GM10248 (cell line): ENCODE measurements around the gene PHLDB3.

ENCODE experiments used
- CTCF ChIA-PET: fragments of 300-600 bp; sonication (Branson Sonifier 250); formaldehyde crosslinking; extraction: SDS; loops from one replicate; lab custom pipeline; 2021; ENCODE audit warnings: antibody characterized with exemption; lab: Yijun Ruan, JAX
- POLR2A ChIA-PET: fragments of 350-650 bp; sonication (Branson Sonifier 250); formaldehyde crosslinking; extraction: SDS; loops from one replicate; lab custom pipeline; 2020; ENCODE audit warnings: antibody characterized with exemption; lab: Yijun Ruan, JAX
- DNase-seq: peaks from one replicate; pipeline ENCODE4 v3.0.0; 2012; ENCODE audit errors: extremely low spot score
- TF ChIP-seq, protein P1 (sequence below): IDR thresholded peaks from 2 replicates; pipeline ENCODE4 v1.5.1; 2012; ENCODE audit warnings: mild to moderate bottlenecking, low read depth; ENCODE audit errors: extremely low read depth, missing control alignments, control extremely low read depth

Gene PHLDB3

DNA sequence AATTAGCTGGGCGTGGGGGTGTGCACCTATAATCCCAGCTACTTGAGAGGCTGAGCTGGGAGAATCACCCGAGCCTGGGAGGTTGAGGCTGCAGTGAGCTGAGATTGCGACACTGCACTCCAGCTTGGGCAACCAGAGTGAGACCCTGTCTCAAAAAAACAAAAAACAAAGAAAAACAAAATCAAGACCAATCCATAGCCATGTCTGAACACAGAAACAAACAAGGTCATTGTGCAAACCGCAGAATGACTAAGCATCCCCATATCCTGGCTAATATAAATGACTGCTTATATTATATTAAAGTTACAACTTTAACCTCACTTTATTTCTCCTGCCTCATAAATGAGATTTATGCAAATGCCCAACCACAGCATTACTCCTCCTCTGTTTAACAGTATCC lies 36.8 kb downstream of the PHLDB3 start:
- ChIA-PET CTCF (interaction anchor here (0.8 to 1.3 kb wide), 3 partner anchors 52 to 57 kb away, joined by 3 read pairs; no protein-coding TSS in a partner anchor), POLR2A (no interaction called here)
- TF ChIP-seq, protein P1, sequence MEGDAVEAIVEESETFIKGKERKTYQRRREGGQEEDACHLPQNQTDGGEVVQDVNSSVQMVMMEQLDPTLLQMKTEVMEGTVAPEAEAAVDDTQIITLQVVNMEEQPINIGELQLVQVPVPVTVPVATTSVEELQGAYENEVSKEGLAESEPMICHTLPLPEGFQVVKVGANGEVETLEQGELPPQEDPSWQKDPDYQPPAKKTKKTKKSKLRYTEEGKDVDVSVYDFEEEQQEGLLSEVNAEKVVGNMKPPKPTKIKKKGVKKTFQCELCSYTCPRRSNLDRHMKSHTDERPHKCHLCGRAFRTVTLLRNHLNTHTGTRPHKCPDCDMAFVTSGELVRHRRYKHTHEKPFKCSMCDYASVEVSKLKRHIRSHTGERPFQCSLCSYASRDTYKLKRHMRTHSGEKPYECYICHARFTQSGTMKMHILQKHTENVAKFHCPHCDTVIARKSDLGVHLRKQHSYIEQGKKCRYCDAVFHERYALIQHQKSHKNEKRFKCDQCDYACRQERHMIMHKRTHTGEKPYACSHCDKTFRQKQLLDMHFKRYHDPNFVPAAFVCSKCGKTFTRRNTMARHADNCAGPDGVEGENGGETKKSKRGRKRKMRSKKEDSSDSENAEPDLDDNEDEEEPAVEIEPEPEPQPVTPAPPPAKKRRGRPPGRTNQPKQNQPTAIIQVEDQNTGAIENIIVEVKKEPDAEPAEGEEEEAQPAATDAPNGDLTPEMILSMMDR = no peak
- DNase-seq = no peak

DNA sequence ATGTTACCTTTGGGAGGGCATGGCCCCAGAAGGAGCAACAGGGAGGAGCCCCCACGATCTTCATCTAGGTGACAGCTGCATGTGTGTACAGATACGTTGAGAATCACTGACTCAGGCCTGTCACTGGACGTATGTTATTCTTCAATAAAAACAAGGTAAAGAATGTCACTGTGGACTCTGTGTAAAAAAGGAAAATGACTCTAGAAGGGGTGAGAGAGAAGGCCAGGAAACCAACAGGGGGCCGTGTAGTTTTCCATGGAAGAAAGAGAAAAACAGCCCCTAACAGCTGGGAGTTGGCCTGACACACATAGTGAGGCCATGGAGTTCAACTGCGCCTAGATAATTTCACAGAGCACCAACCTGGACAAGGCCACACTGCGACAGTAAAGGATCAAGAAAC lies 37.3 kb downstream of the PHLDB3 start:
- CTCF ChIA-PET = interaction anchor here (0.8 to 1.3 kb wide), 3 partner anchors 52 to 57 kb away, joined by 3 read pairs; no protein-coding TSS in a partner anchor
- POLR2A ChIA-PET = no interaction called here
- TF ChIP-seq, protein P1 = no peak
- no peak for DNase-seq

DNA sequence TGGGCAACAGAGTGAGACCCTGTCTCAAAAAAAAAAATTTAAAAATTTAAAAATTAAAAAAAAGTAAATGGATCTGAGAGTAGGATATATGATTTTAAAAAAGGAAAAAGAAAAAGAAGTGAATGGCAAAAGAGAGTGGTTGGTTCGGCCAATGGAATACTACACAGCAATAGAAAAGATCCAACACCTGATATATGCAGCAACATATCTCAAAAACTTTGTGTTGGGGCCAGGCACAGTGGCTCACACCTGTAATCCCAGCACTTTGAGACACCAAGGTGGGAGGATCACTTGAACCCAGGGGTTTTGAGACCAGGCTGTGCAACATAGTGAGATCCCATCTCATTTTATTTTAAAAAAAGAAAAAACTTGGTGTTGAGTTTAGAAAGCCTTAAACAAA lies 37.8 kb downstream of the PHLDB3 start:
- POLR2A ChIA-PET = no interaction called here
- TF ChIP-seq, protein P1 = no peak

DNA sequence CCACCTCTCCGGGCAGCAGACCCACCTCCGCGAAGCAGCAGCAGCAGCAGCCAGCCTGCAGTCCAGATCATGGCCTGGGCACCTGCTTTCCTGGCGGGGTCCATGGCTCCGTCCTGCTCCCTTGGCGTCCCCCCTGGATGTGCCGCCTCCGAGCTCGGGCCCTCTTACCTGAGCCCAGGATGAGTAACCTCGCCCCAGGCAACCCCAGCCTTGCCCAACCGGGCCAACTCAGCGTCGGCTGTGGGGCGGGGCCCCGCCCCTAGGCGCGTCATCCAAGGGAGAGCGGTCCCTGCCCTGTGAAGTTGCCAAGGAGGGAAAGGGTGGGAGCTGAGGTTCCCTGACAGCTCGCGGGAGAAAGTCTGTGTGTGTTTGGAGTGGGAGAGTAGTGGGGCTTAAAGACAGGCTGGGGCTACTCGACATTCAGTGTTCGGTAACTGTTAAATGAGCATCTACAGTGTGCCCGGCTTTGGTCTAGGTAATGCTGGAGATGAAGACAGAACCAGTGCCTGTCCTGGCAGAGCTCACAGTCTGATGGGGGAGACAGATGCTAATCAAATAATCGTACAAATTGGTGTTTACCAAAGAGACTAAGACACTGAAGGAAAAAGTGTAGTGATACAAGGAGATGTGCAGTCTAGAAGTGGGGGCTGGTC lies 39.0 kb downstream of the PHLDB3 start, which contains the start of gene LYPD3:
TSS of gene LYPD3 (minus strand) at position 141 of the 653 bp plus-strand sequence. CDS start at position 104, 37 bp downstream.
- DNase-seq = no peak
- POLR2A ChIA-PET = no interaction called here
- TF ChIP-seq, protein P1 = no peak
- CTCF ChIA-PET = interaction anchor here (0.7 to 12.1 kb wide), 4 partner anchors 19 to 54 kb away, joined by 3 to 88 read pairs (median 5); partner anchors contain the start of gene PHLDB3

More for the DNA sequence above, 37.8 kb downstream of the PHLDB3 start:
- CTCF ChIA-PET = interaction anchor here (0.7 to 12.1 kb wide), 5 partner anchors 20 to 54 kb away, joined by 3 to 88 read pairs (median 3); partner anchors contain the start of gene PHLDB3
- DNase-seq = no peak

DNA sequence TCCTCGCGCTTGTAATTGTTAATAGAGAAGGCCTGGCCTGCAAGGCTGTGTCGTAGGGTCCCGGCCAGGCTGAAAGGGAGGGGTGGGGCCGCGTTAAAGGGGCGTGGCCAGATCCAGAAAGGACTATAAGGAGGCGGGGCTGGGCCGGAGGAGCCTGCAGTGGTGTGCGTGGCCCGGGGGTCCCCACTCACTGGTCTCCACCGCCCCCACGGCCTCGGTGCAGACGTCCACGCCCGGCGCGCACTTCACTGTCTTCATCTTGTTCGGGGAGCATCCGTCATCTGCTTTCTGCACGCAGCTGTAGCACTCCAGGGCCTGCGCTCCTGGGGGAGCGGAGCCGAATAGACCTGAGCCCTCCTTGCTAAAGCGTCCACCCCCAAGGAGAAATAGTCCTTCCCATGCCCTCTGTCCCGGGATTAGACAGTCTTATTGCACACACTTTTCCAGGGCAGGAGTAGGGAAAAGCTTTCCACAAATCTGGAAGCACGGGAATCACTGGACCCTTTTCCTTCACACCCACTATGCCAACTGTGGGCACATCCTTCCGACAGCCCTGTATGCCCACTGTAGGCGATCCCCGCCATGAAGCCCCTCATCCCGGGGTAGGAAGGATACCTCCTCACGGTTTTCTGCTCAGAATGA lies 40.3 kb downstream of the PHLDB3 start:
- CTCF ChIA-PET = interaction anchor here (0.8 to 12.1 kb wide), 9 partner anchors 10 to 130 kb away, joined by 3 to 88 read pairs (median 6); no protein-coding TSS in a partner anchor
- POLR2A ChIA-PET = interaction anchor here (0.6 to 1.7 kb wide), 3 partner anchors 40 to 150 kb away, joined by 3 to 5 read pairs (median 3); partner anchors contain the start of genes IRGQ and ZNF576
- DNase-seq = peak; percentile 83
- TF ChIP-seq, protein P1 = no peak
